WTC11 (cell line): Measurements from ENCODE around the gene OPCML.

Experiments used
- ATF2 ChIP-seq: sonication (generic); formaldehyde crosslinking; IDR thresholded peaks from 2 replicates; pipeline ENCODE4 v1.8.1; 2022; ENCODE audit warnings: low read depth, missing genetic modification reagents, borderline replicate concordance
- ESRRA ChIP-seq: sonication (generic); formaldehyde crosslinking; IDR thresholded peaks from 2 replicates; pipeline ENCODE4 v1.8.1; 2022; ENCODE audit warnings: mild to moderate bottlenecking, missing genetic modification reagents, borderline replicate concordance
- FOXP1 ChIP-seq: sonication (generic); formaldehyde crosslinking; IDR thresholded peaks from 2 replicates; pipeline ENCODE4 v1.8.0; 2022; ENCODE audit warnings: missing genetic modification reagents, mild to moderate bottlenecking, moderate library complexity, borderline replicate concordance
- JUN ChIP-seq: sonication (generic); formaldehyde crosslinking; IDR thresholded peaks from 2 replicates; pipeline ENCODE4 v1.8.0; 2023; ENCODE audit warnings: mild to moderate bottlenecking, missing genetic modification reagents
- NFYB ChIP-seq: sonication (generic); formaldehyde crosslinking; conservative IDR thresholded peaks from 2 replicates; pipeline ENCODE4 v1.8.0; 2022; ENCODE audit warnings: low read depth, missing genetic modification reagents
- RORB ChIP-seq: fragments of 250-450 bp; sonication (Bioruptor Pico); IDR thresholded peaks from 2 replicates; pipeline ENCODE4 v1.9.0; 2021; ENCODE audit warnings: mild to moderate bottlenecking
- USF2 ChIP-seq: sonication (generic); formaldehyde crosslinking; IDR thresholded peaks from 2 replicates; pipeline ENCODE4 v1.8.1; 2023; ENCODE audit warnings: mild to moderate bottlenecking, missing genetic modification reagents, moderate library complexity
- ZNF317 ChIP-seq: sonication (generic); formaldehyde crosslinking; IDR thresholded peaks from 2 replicates; pipeline ENCODE4 v1.8.1; 2023; ENCODE audit warnings: low read depth, mild to moderate bottlenecking, moderate library complexity, missing genetic modification reagents, borderline replicate concordance
- ZNF532 ChIP-seq: fragments of 250-450 bp; sonication (Bioruptor Pico); IDR thresholded peaks from 2 replicates; pipeline ENCODE4 v1.9.0; 2021; ENCODE audit warnings: mild to moderate bottlenecking, borderline replicate concordance
- TF ChIP-seq, protein P1 (sequence below): fragments of 200-600 bp; IDR thresholded peaks from 2 replicates; pipeline ENCODE4 v1.8.0; 2022; ENCODE audit warnings: antibody characterized with exemption
- TF ChIP-seq, protein P2 (sequence below): sonication (generic); formaldehyde crosslinking; conservative IDR thresholded peaks from 2 replicates; pipeline ENCODE4 v1.8.1; 2022; ENCODE audit warnings: mild to moderate bottlenecking, missing genetic modification reagents

GRCh38 chr11:132904607-132905006 is 627.7 kb downstream of the OPCML start:
- TF ChIP-seq, protein P1, sequence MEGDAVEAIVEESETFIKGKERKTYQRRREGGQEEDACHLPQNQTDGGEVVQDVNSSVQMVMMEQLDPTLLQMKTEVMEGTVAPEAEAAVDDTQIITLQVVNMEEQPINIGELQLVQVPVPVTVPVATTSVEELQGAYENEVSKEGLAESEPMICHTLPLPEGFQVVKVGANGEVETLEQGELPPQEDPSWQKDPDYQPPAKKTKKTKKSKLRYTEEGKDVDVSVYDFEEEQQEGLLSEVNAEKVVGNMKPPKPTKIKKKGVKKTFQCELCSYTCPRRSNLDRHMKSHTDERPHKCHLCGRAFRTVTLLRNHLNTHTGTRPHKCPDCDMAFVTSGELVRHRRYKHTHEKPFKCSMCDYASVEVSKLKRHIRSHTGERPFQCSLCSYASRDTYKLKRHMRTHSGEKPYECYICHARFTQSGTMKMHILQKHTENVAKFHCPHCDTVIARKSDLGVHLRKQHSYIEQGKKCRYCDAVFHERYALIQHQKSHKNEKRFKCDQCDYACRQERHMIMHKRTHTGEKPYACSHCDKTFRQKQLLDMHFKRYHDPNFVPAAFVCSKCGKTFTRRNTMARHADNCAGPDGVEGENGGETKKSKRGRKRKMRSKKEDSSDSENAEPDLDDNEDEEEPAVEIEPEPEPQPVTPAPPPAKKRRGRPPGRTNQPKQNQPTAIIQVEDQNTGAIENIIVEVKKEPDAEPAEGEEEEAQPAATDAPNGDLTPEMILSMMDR = no peak
- TF ChIP-seq ATF2 (CRISPR knock-in tag) (no peak), JUN (CRISPR knock-in tag) (no peak), FOXP1 (CRISPR knock-in tag) (no peak), RORB (CRISPR knock-in tag) (no peak), ZNF532 (CRISPR knock-in tag) (no peak), ESRRA (CRISPR knock-in tag) (no peak), USF2 (CRISPR knock-in tag) (no peak), NFYB (CRISPR knock-in tag) (no peak), ZNF317 (CRISPR knock-in tag) (no peak)
- TF ChIP-seq, protein P2, sequence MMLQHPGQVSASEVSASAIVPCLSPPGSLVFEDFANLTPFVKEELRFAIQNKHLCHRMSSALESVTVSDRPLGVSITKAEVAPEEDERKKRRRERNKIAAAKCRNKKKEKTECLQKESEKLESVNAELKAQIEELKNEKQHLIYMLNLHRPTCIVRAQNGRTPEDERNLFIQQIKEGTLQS = no peak
